Smooth muscle cell (in vitro differentiated cells): ENCODE results near the gene B4GALT2. TPM values are rescaled to one million over a fixed set of nuclear protein-coding genes. Genes with fewer than 3 reads are reported as not detected.

Experiments
- DNase-seq: peaks from one replicate; lab custom pipeline; 2025; ENCODE audit not compliant: unreplicated experiment; lab: John Stamatoyannopoulos, UW
- H2AFZ ChIP-seq: fragments of 200-600 bp; sonication (generic); 2 replicates; pipeline ENCODE4 v1.6.0; 2016; ENCODE audit warnings: antibody characterized with exemption, low read depth, mild to moderate bottlenecking
- H3F3A ChIP-seq: fragments of 200-600 bp; sonication (generic); 2 replicates; pipeline ENCODE4 v1.6.0; 2017; ENCODE audit warnings: antibody characterized with exemption, low read depth
- H3K27ac ChIP-seq: fragments of 200-600 bp; sonication (generic); 2 replicates; pipeline ENCODE4 v1.5.1; 2016; ENCODE audit warnings: low read depth, mild to moderate bottlenecking
- H3K27me3 ChIP-seq: fragments of 200-600 bp; sonication (generic); 2 replicates; pipeline ENCODE4 v1.6.1; 2016; ENCODE audit warnings: low read depth, mild to moderate bottlenecking
- H3K36me3 ChIP-seq: fragments of 200-600 bp; sonication (generic); 2 replicates; pipeline ENCODE4 v1.5.1; 2016; ENCODE audit warnings: low read depth
- H3K4me1 ChIP-seq: fragments of 200-600 bp; sonication (generic); 2 replicates; pipeline ENCODE4 v1.5.1; 2016; ENCODE audit warnings: low read depth
- H3K4me2 ChIP-seq: fragments of 200-600 bp; sonication (generic); 2 replicates; pipeline ENCODE4 v1.6.0; 2016; ENCODE audit warnings: mild to moderate bottlenecking
- H3K4me3 ChIP-seq: fragments of 200-600 bp; sonication (generic); 2 replicates; pipeline ENCODE4 v1.5.1; 2016; ENCODE audit warnings: mild to moderate bottlenecking
- H3K79me2 ChIP-seq: fragments of 200-600 bp; sonication (generic); 2 replicates; pipeline ENCODE4 v1.6.0; 2016; ENCODE audit warnings: low read depth, mild to moderate bottlenecking
- H3K9ac ChIP-seq: fragments of 200-600 bp; sonication (generic); 2 replicates; pipeline ENCODE4 v1.6.0; 2016; ENCODE audit warnings: low read depth
- H3K9me3 ChIP-seq: fragments of 200-600 bp; sonication (generic); replicated peaks from 2 replicates; pipeline ENCODE4 v1.5.1; 2016; ENCODE audit warnings: low read depth
- H4K20me1 ChIP-seq: fragments of 200-600 bp; sonication (generic); 2 replicates; pipeline ENCODE4 v1.6.0; 2016; ENCODE audit warnings: low read depth
- WGBS: methylation state at CpG from one replicate; pipeline ENCODE4 v1.1.7; 2016; ENCODE audit warnings: low lambda C conversion rate; 5-methylcytosine and 5-hydroxymethylcytosine counted together
- polyA plus RNA-seq: library from polyadenylated mRNA; unstranded; fragments of >200 nt; fragmentation: Nextera tagmentation; extraction: Ambion mirVana; gene quantifications from 2 replicates; pipeline ENCODE4 v1.2.1, GENCODE V29; 2016
- total RNA-seq: library from RNA; depleted of rRNA; stranded (reverse); fragments of >200 nt; gene quantifications from 2 replicates; pipeline ENCODE4 v1.2.3, GENCODE V29; 2014
- TF ChIP-seq, protein P1 (sequence below): fragments of 200-600 bp; sonication (generic); IDR thresholded peaks from 2 replicates; pipeline ENCODE4 v1.5.1; 2017; ENCODE audit warnings: borderline replicate concordance, mild to moderate bottlenecking, antibody characterized with exemption; ENCODE audit not compliant: insufficient read depth, poor library complexity, severe bottlenecking

The B4GALT2 gene
- total and polyA plus RNA-seq, 2 experiments from 2014 or later, result 52.4 to 135 TPM

- WGBS, result 87% methylated on average over 21 of the region's 21 CpGs
Observed at GRCh38 chr1:43995984-43996732, 17.1 kb downstream of the B4GALT2 start.

GRCh38 chr1:43996733-43997115 lies 17.7 kb downstream of the B4GALT2 start:
- Histone ChIP-seq H3K4me1 (peaks cover 5% of the 10 kb centered on the region), H3K79me2 (no peaks in the 10 kb centered on the region), H3K27me3 (no peaks in the 10 kb centered on the region), H3K9me3 (no peaks in the 10 kb centered on the region), H3K4me3 (no peak overlapping the region), H3K9ac (no peak overlapping the region), H4K20me1 (no peaks in the 10 kb centered on the region), H2AFZ (no peak overlapping the region), H3F3A (peaks cover 10% of the 10 kb centered on the region), H3K27ac (no peak overlapping the region), H3K4me2 (no peak overlapping the region), H3K36me3 (no peaks in the 10 kb centered on the region)
- TF ChIP-seq, protein P1, sequence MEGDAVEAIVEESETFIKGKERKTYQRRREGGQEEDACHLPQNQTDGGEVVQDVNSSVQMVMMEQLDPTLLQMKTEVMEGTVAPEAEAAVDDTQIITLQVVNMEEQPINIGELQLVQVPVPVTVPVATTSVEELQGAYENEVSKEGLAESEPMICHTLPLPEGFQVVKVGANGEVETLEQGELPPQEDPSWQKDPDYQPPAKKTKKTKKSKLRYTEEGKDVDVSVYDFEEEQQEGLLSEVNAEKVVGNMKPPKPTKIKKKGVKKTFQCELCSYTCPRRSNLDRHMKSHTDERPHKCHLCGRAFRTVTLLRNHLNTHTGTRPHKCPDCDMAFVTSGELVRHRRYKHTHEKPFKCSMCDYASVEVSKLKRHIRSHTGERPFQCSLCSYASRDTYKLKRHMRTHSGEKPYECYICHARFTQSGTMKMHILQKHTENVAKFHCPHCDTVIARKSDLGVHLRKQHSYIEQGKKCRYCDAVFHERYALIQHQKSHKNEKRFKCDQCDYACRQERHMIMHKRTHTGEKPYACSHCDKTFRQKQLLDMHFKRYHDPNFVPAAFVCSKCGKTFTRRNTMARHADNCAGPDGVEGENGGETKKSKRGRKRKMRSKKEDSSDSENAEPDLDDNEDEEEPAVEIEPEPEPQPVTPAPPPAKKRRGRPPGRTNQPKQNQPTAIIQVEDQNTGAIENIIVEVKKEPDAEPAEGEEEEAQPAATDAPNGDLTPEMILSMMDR, result no peak
- 88% methylated on average over 6 of the region's 6 CpGs for WGBS
- DNase-seq, result no peak

More at GRCh38 chr1:43995984-43996732, 17.1 kb downstream of the B4GALT2 start:
- H3F3A ChIP-seq, result peaks cover 10% of the 10 kb centered on the region
- no peaks in the 10 kb centered on the region for H3K79me2 ChIP-seq
- H3K9me3 ChIP-seq, result no peaks in the 10 kb centered on the region
- TF ChIP-seq, protein P1, result no peak
- H3K9ac ChIP-seq, result no peak overlapping the region
- H3K4me1 ChIP-seq, result peaks cover 6% of the 10 kb centered on the region
- no peak overlapping the region for H3K27ac ChIP-seq
- H2AFZ ChIP-seq, result no peak overlapping the region
- no peak for DNase-seq
- H3K4me2 ChIP-seq, result no peak overlapping the region
- H3K4me3 ChIP-seq, result no peak overlapping the region
- H3K36me3 ChIP-seq, result no peaks in the 10 kb centered on the region
- H4K20me1 ChIP-seq, result no peaks in the 10 kb centered on the region
- H3K27me3 ChIP-seq, result no peaks in the 10 kb centered on the region

DNA sequence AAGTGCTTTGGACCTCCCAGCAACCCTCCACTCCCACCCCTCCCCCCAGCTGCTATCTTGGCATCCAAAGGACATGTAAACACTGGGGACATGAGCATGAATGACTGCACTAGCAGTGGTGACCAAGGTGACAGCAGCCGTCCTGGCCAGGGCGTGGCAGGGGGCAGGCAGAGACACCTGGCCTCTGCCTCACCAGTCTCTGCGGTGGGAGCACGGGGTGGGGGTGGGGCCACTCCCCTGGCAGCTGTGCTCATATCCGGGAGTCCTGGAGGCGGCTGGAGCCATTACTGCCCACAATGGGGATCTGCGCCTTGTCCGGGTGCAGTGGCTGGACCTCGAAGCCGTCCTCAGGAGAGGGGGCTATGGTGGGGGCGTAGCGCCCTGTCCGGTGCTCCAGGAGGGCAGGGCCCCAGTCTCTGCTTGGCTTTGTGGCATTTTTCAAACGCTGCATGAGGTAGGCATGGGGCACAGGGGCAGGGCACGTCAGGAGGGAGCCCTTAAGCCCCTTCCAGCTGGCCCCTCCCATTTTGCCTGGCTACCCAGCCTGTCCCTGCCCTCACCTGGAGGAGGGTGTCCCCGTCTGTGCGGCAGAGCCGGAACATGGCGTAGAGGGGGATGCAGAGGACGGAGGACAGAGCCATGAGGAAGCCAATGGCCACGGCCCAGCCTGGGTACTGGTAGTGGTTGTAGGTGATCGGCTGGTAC lies 18.4 kb downstream of the B4GALT2 start:
- Histone ChIP-seq H3K27me3 (no peaks in the 10 kb centered on the region), H2AFZ (no peak overlapping the region), H3F3A (peaks cover 6% of the 10 kb centered on the region), H3K79me2 (no peaks in the 10 kb centered on the region), H3K4me2 (no peak overlapping the region), H3K4me1 (peaks cover 5% of the 10 kb centered on the region), H4K20me1 (no peaks in the 10 kb centered on the region), H3K9ac (no peak overlapping the region), H3K9me3 (no peaks in the 10 kb centered on the region), H3K27ac (no peak overlapping the region), H3K4me3 (no peak overlapping the region), H3K36me3 (no peaks in the 10 kb centered on the region)
- DNase-seq, result no peak
- WGBS, result 91% methylated on average over 22 of the region's 22 CpGs
- TF ChIP-seq, protein P1, result no peak
